ENCODE data around the gene NYAP2. TPM values are rescaled to one million over a fixed set of nuclear protein-coding genes. Genes with fewer than 3 reads are reported as not detected.

Gene NYAP2
- total RNA-seq, 2 donors from 2014 or later = not detected

DNA sequence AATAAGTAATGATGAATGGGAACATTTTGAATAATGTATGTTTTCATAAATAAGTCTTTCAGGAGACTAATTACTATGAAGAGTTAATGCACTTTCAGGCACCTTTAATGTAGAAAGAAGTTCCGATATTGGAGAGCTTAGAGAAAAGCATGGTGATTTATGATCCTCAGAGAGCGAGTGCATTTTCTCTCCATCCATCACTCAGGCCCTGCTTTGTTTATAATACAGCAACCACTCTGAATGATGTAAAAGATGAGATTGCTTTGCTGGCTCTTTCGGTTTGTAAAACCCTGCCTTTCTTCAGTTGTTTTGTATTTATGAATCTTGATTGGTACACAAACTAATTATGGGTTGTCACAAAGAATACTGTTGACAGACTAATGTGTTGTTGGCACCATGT lies 132.0 kb downstream of the NYAP2 start:
- intact Hi-C loops (cut with DNase I) = no loop called here
- DNase-seq (ENCODE audit: low spot score) = no peak

DNA sequence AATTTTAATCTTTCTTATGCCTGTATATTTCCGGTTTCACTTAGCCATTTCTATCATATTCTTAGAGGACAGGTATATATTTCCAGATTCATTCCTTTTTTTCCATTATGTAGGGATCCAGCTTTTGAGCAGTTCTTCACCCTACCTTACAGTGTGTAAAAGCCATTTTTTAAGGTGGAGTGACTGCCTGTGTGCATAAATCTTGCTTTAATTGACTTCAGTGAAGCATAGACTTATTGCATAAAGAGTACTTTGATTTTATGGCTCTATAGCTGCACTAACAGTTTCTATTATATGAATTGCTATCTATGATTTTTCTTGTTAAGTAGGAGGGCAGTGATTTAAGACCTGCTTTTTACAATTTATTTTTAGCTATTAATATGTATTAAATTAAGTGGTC lies 132.6 kb downstream of the NYAP2 start:
- intact Hi-C loops (cut with DNase I) = no loop called here
- DNase-seq (ENCODE audit: low spot score) = no peak

DNA sequence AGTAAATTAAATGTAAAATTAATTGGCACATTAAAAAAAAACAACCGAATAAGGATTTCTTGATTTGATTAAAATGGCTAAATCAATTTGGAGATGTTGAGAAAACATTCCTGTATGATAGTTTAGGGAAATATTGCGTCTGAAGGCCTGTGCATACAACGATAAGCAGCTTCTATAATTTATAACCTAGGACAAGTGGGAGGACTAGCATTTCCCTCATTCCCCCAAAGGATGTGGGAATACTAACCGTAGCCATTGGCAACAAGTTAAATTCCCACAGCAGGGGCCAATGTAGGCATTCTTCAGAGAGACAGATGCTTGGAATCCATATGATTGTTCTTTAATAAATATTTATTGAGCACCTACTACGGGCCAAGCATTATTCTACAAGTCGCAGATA lies 134.5 kb downstream of the NYAP2 start:
- intact Hi-C loops (cut with DNase I) = no loop called here
- no peak for DNase-seq (ENCODE audit: low spot score)

DNA sequence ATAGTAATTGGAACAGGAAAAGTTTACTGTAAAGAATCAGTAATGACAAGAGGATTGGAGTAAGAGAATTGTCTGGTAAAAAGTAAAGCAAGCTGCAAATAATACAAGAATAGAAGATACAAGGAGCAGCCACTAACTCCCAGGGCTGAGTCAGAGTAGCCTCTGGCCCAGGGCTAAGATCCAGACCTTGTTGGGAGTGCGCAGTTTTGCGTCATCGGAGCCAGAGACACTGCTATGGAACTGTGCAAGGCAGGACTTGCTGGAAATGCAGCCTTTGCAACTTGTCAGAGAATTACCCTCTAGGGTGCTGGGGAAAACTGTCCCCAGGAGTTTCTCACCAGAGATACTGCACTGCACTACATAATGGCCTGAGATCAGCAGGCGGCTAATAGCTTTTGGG lies 135.2 kb downstream of the NYAP2 start:
- DNase-seq (ENCODE audit: low spot score) = no peak
- intact Hi-C loops (cut with DNase I) = no loop called here

DNA sequence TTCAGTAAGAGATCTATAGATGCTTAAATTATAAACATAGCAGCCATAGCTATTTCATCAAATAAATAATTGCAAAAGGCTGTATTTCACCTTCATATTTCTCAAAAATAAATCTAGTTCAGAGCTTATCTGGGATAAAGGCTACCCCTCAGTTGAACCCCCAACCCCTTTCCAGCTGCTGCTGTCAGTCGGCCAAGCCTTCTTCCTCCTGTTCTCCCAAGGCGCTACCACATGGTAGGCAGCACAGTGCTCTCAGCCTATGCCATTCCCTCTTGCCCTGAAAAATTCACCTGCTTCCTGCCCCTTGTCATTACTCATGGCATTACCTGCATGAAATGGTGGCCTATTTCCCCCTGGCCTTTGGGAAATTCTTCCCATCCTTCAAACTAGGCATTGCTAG lies 136.5 kb downstream of the NYAP2 start:
- intact Hi-C loops (cut with DNase I) = no loop called here
- DNase-seq (ENCODE audit: low spot score) = no peak

DNA sequence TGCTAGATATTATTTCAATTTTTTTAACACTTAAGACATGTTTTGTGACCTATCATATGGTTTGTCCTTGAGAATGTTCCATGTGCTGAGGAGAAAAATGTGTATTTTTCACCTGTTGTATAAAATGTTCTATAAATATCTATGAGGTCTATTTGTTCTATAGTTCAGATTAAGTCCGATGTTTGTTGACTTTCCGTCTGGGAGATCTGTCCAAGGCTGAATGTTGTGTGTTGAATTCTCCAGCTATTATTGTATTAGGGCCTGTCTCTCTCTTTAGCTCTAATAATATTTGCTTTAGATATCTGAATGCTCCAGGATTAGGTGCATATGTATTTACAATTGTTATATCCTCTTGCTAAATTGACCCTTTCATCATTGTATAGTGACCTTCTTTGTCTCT lies 144.1 kb downstream of the NYAP2 start:
- intact Hi-C loops (cut with DNase I) = no loop called here
- no peak for DNase-seq (ENCODE audit: low spot score)

DNA sequence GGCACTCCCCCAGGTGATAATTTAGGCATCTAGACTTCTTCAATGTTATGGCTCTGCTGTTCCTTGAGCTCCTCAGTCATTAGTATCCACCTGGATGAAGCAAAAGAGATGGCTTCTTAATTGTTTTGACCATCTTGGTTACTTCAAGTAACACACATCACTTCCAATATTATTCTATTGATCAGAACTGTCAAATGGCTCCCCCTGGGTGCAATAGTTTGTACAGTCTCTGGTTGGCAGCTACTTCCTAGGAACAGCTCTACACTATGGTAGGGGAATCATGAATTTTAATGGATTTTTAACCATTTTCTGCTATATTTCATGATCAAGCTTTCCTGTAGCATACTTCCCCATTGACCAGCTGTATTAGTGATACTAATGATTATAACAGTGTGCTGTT lies 157.0 kb downstream of the NYAP2 start:
- no peak for DNase-seq (ENCODE audit: low spot score)
- intact Hi-C loops (cut with DNase I) = no loop called here

DNA sequence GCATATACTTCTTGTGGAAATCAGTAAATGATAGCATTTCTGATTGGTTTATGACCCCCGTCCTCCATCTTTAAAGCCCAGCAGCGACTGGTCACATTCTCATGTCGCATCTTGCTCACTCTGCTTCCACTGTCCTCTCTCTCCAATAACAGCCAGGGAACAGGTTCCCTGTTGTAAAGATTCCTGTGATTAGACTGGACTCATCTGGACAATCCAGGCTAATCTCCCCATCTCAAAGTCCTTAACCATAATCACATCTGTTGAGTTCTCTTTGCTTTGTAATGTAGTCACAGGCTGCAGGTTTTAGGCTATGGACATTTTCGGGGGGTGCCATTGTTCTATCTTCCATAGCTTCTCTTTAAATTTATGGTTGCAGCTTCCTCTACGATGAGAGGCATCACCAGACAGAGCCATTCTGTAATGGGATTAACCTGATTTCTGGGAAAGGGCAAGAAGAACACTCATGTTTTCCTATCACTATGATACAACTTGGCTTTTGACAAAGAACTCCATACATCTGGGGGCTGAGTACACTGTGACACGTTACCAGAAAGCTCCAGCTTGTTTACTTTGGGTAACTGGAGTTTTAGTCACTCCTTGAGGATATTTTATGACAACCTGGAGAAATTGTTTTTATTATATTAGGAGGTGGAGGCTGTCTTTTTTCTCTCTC lies 159.0 kb downstream of the NYAP2 start:
- intact Hi-C loops (cut with DNase I) = no loop called here
- DNase-seq (ENCODE audit: low spot score) = no peak

DNA sequence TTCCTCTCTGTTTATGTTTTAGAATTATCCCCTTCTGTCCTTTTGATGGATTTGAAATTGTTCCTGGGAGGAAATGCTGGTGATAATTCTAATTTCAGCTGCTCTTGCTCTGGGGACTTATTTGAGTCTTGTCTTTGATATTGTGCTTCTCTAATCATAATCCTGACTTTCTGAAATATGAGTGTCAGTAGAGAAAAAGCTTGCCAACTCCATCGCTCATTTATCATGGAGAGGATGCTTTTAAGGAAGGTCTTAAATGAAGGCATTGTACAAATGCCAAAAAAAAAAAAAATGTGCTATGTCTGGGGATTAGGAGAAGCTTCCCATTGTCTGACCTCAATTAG lies 159.5 kb downstream of the NYAP2 start:
- intact Hi-C loops (cut with DNase I) = no loop called here
- DNase-seq (ENCODE audit: low spot score) = no peak

DNA sequence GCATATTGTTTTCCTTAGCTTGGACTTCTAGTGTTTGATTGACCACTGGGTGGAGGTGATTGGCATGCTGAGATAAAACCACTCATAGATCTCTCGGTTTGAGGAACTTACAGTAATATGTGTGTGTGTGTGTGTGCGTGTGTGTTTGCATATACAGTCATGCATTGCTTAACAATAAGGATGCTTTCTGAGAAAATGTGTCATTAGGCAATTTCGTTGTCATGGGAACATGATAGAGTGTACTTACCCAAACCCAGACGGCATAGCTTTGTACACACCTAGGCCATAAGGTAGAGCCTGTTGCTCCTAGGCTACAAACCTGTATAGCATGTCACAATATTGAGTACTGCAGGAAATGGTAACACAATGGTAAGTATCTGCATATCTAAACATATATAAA lies 167.3 kb downstream of the NYAP2 start:
- no peak for DNase-seq (ENCODE audit: low spot score)
- intact Hi-C loops (cut with DNase I) = no loop called here

DNA sequence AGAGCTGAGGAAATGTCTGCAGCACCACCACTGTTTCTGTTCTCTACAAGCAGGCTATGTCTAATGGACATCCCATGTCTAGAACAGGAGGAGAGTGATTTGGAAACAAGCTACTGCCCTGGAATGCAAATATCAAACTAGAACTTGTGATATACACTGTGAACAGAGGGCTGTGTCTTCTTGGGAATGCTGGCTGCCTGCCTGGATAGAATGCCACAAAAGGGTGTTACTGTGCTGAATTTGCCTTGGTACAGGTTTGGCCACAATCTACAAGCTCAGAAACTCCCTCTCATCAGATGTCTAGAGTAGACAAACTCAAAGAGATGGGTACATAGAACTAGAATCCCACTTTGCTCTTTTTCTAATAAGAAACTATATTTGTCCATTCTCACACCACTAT lies 170.5 kb downstream of the NYAP2 start:
- intact Hi-C loops (cut with DNase I) = no loop called here

DNA sequence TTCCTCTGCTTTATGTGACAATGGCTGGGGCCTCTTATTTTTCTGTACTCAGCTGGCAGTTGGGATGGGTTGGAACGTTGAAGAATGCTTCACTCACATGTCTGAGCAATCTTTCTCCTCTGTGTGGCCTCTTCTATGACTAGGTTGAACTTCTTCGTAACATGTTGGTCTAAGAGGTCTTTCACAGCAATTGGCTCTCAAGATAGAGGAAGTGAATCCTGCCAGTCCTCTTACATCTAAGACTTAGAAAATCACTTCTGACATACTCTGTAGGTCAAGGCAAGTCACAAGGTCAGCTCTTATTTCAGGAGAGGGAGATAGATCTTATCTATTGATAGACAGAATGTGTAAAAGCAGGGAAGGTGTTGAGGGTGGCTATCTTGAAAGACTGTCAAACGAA lies 174.1 kb downstream of the NYAP2 start:
- intact Hi-C loops (cut with DNase I) = no loop called here
- no peak for DNase-seq (ENCODE audit: low spot score)

More for the DNA sequence above, 170.5 kb downstream of the NYAP2 start:
- DNase-seq (ENCODE audit: low spot score) = no peak

DNA sequence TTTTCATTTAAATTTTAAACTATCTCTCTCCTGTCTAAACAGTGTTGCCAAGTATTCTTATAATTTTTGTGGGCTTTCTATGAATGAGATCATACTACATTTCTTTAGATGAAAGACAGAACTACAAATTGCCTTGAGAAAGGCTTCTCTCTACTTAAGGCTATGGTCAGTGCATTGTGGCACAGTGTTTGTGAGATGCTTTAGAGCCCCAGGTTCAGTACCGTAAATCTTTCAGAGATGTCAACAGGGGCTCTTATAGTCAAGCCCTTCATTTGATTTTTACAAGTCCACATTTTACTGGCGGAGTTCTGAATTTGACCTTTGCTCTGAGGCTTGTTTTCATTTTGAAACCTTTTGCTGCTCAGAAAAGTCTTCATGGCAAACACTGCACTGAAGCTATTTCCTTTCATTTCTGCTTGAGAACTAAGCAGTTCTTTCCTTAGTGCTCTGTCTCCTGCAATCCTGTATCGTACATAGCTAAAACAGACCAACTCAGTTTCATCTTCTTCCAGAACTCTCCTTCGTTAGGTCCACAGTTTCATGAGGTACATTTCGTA lies 175.2 kb downstream of the NYAP2 start:
- DNase-seq (ENCODE audit: low spot score) = no peak
- intact Hi-C loops (cut with DNase I) = no loop called here

DNA sequence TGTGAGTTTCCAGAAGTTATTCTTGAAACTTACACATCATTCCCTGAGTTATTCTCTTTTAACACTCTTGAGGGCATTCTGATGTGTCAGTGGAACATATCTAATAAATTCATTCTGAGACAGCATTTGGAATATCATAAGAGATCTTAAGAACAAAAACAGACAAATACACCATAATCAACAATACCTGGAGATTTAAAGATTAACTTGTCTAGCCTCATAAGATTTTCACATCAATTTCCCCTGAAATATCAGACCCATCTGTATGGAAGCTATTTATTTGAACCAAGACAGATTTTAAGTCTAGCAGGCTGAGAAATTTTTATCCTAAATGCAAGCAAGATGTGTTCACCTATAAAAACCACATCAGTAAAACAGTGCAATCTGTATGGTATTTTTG lies 181.6 kb downstream of the NYAP2 start:
- DNase-seq (ENCODE audit: low spot score) = no peak
- intact Hi-C loops (cut with DNase I) = no loop called here

DNA sequence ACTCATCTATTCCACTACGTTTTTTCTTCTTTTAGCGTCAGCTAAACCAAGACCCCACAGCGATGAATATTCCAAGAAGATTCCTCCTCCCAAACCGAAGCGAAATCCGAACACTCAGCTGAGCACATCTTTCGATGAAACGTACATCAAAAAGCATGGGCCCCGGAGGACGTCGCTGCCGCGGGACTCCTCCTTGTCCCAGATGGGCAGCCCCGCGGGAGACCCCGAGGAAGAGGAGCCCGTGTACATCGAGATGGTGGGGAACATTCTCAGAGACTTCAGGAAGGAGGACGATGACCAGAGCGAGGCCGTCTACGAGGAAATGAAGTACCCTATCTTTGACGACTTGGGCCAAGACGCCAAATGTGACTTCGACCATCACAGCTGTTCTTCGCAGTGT lies 182.4 kb downstream of the NYAP2 start:
- intact Hi-C loops (cut with DNase I) = no loop called here
- no peak for DNase-seq (ENCODE audit: low spot score)

DNA sequence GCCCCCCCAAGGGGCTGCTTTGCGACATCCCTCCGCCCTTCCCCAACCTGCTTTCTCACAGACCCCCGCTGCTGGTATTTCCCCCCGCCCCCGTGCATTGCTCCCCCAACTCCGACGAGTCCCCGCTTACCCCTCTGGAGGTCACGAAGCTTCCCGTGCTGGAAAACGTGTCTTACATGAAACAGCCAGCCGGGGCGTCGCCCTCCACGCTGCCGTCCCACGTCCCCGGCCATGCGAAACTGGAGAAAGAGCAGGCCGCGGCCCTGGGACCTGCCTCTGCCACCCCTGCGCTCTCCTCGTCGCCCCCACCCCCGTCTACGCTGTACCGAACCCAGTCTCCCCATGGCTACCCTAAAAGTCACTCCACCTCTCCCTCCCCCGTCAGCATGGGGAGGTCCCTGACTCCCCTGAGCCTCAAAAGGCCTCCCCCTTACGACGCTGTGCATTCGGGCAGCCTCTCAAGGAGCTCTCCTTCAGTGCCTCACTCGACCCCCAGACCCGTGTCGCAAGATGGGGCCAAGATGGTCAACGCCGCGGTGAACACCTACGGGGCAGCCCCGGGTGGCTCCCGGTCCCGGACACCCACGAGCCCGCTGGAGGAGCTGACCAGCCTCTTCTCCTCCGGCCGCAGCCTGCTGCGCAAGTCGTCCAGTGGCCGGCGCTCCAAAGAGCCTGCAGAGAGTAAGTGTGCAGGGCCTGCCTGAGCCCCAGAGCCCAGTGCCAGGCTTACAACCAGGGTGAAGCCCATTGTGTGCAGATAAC lies 183.0 kb downstream of the NYAP2 start:
- DNase-seq (ENCODE audit: low spot score) = peak; percentile 77
- intact Hi-C loops (cut with DNase I) = no loop called here

DNA sequence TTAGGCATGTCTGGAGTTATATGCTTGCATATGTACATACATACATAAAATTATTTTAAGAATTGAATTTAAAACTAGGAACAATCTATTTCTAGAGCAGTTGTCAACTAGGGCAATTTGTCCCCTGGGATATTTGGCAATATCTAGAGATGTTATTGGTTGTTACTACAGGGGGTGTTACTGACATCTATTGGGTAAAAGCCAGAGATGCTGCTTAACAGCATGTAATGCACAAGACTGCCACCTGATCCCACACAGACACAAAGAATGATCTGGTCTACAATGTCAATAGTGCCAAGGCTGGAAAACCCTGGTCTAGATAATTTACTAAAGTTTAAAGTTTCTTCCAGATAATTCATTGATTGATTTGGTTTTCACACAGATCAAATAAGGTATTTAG lies 185.3 kb downstream of the NYAP2 start:
- intact Hi-C loops (cut with DNase I) = no loop called here
- DNase-seq (ENCODE audit: low spot score) = no peak

DNA sequence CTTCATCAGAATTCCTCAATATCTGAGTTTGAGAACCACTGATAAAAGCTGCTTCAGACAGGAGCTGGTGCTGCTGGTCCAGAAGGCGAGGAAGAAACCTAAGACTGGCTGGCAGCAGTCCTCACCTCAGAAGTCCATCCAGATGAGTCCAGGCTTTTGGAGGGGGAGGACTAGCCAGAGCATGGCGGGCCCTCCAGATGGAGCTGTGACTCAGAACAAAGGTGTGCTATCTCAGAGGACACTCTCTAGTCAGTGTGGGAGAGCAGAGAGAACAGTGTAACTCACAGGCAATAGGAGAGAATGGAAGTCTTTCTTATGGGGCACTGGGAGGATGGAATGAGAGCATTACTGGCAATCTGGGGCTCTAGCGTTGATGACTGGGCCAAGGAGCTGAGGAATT lies 191.4 kb downstream of the NYAP2 start:
- intact Hi-C loops (cut with DNase I) = no loop called here
- no peak for DNase-seq (ENCODE audit: low spot score)

DNA sequence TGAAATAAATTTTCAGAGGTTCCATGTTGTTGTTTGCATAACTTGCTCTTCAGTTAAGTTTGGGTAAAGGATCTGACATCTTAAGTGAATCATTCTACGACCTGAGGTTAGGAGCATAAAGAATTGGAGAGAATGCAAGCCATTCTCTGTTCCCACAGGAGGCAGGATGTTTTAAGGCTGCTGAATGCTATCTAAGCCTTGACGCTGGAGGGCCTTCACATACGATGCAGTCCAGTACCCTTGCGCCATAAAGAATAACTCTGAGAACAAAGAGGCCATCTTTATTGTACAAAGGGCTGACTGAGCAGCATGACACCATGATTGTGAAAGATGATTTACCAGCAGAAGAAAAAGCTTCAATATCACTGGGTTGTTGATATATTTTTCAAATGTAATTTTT lies 198.4 kb downstream of the NYAP2 start:
- no peak for DNase-seq (ENCODE audit: low spot score)
- intact Hi-C loops (cut with DNase I) = no loop called here

DNA sequence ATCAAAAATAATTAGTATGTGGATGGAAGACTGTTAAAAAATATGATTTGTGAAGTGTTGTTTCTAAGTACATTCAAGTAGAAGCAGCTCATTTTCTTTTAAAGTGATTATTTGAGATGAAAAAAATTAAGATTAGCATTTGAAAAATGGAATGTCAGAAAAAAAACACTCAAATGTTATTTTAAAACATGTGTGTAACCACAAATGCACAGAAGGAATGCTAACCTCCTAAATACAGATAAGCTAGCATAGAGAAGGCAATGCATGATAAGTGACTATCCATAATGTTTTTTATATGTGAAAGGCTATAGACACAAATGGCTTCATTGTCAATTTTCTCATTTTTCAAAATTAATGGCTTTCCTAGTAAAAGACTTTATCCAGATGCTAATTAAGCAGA lies 198.9 kb downstream of the NYAP2 start:
- intact Hi-C loops (cut with DNase I) = no loop called here
- DNase-seq (ENCODE audit: low spot score) = no peak

DNA sequence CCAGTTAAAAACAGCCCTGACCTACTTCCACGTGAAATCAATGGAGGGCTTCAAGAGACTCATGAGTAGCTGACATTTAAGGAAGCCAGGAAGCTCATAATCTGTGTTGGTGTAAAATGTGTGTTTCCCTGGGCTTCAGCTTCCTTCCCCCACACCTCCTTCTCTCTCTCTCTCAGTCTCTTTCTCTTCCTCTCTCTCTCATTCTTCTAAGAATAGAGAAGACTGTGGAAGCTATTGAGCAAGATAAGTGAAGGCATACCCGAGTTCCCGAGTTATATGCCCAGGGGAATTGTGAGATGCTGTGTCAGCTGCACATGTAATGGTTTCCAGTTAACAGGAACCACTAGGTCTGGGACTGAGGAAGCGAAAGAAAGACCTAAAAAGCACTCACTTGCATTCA lies 199.4 kb downstream of the NYAP2 start:
- DNase-seq (ENCODE audit: low spot score) = no peak
- intact Hi-C loops (cut with DNase I) = no loop called here
